Lung (tissue), 12 donors: ENCODE measurements around the gene FOXI1. TPM values are rescaled to one million over a fixed set of nuclear protein-coding genes. Genes with fewer than 3 reads are reported as not detected.
"Not testable (repeated sequence)": the region's sequence is repeated elsewhere in the genome, so short reads cannot be mapped to it uniquely, and the experiment has no call there.

Source experiments
- ATAC-seq: fragments of 200-7000 bp; cut with Tn5 transposase; one replicate; pipeline ENCODE4 v1.9.1; 2020; ENCODE audit warnings: moderate number of reproducible peaks; ENCODE audit not compliant: insufficient read depth, low FRiP score
- DNase-seq, 3 donors: peaks; one replicate each; pipeline ENCODE4 v3.0.0-alpha.2; 2013 to 2017
- H3K27ac ChIP-seq, 2 donors: one replicate each; pipeline ENCODE4 v1.5.1; 2013; ENCODE audit warnings: mild to moderate bottlenecking in 2 of 2, moderate library complexity in 2 of 2, control low read depth in 1 of 2, inconsistent platforms in 1 of 2, low read depth in 1 of 2, low read length in 1 of 2
- H3K27me3 ChIP-seq, 3 donors: one replicate each; pipeline ENCODE4 v1.5.1; 2013; ENCODE audit warnings: low read length in 2 of 3; ENCODE audit not compliant: control insufficient read depth in 3 of 3, insufficient read depth in 3 of 3
- H3K36me3 ChIP-seq, 4 donors: one replicate each; pipeline ENCODE4 v1.5.1; 2013; ENCODE audit warnings: low read length in 4 of 4, mild to moderate bottlenecking in 1 of 4, moderate library complexity in 1 of 4; ENCODE audit not compliant: control insufficient read depth in 4 of 4, insufficient read depth in 4 of 4
- H3K4me1 ChIP-seq, 5 donors: one replicate each; pipeline ENCODE4 v1.5.1; 2013; ENCODE audit warnings: low read length in 5 of 5, mild to moderate bottlenecking in 2 of 5, moderate library complexity in 1 of 5; ENCODE audit not compliant: control insufficient read depth in 5 of 5, insufficient read depth in 5 of 5
- H3K4me3 ChIP-seq: one replicate; pipeline ENCODE4 v1.5.1; 2013; ENCODE audit warnings: mild to moderate bottlenecking, control low read depth, moderate library complexity
- H3K9ac ChIP-seq, 2 donors: one replicate each; pipeline ENCODE4 v1.5.1; 2013; ENCODE audit warnings: low read length in 2 of 2, control low read depth in 1 of 2; ENCODE audit not compliant: insufficient read depth in 1 of 2
- H3K9me3 ChIP-seq, 4 donors: one replicate each; pipeline ENCODE4 v1.5.1; 2013; ENCODE audit warnings: low read length in 3 of 4, mild to moderate bottlenecking in 1 of 4, moderate library complexity in 1 of 4; ENCODE audit not compliant: control insufficient read depth in 4 of 4, insufficient read depth in 3 of 4
- WGBS, 2 donors: extraction: QIAGEN DNeasy Blood & Tissue Kit; methylation state at CpG; one replicate each; pipeline ENCODE4 v1.1.7; 2013; 5-methylcytosine and 5-hydroxymethylcytosine counted together
- polyA plus RNA-seq, 2 donors: library from polyadenylated mRNA; stranded (reverse); fragments of 200-250 nt; gene quantifications; one replicate each; pipeline ENCODE4 v1.2.1, GENCODE V29; 2013
- total RNA-seq, 2 donors: library from RNA; depleted of rRNA in 1 of 2; stranded (reverse); fragments of >200 nt in 1 of 2; gene quantifications; one replicate each; pipeline ENCODE4 v1.2.1, GENCODE V29; 2014 to 2021
- TF ChIP-seq, protein P1 (sequence below): IDR thresholded peaks from 2 replicates; pipeline ENCODE4 v1.5.1; 2012; ENCODE audit warnings: mild to moderate bottlenecking; ENCODE audit errors: control extremely low read depth, extremely low read depth
- donor health status: control.
- donor health status: control.
- donor health status: Bipolar disorder and iron deficiency.
- donor health status: healthy.
- donor health status: DM: yes; HTN: yes; CAD: no.

Gene FOXI1
- total and polyA plus RNA-seq, 4 donors, result 0.05 to 0.10 TPM; not detected in 2

DNA sequence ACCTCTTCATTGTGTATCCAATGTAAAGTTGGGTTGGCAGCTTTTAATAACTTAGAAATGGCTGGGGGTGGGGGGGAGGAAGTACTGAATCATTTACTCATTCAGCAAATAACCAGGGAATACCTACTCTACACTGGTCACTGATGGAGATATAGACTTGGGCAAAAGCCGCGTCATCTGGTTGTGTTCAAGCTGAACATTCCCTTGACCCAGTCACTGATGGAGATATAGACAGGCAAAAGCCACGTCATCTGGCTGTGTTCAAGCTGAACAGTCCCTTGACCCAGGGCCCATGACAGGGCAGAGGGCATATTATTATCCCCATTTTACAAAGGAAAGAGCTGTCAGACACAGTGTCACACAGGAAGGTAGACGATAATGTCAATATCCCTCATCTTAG, 32.6 kb downstream of the FOXI1 start:
- peaks cover 0 to 1% (median 0%) of the 10 kb centered on the region in 4 donors for H3K9me3 ChIP-seq
- H3K27me3 ChIP-seq, result no peaks in the 10 kb centered on the region
- ATAC-seq (no peak), DNase-seq (no peak)
- H3K4me1 ChIP-seq, result peaks cover 0 to 1% (median 0%) of the 10 kb centered on the region in 5 donors
- no peak overlapping the region for H3K9ac ChIP-seq
- 96 to 97% methylated on average over 4 of the region's 4 CpGs for WGBS, 2 donors
- no peaks in the 10 kb centered on the region for H3K36me3 ChIP-seq
- H3K4me3 ChIP-seq, result no peak overlapping the region
- H3K27ac ChIP-seq, result no peak overlapping the region
- TF ChIP-seq, protein P1, sequence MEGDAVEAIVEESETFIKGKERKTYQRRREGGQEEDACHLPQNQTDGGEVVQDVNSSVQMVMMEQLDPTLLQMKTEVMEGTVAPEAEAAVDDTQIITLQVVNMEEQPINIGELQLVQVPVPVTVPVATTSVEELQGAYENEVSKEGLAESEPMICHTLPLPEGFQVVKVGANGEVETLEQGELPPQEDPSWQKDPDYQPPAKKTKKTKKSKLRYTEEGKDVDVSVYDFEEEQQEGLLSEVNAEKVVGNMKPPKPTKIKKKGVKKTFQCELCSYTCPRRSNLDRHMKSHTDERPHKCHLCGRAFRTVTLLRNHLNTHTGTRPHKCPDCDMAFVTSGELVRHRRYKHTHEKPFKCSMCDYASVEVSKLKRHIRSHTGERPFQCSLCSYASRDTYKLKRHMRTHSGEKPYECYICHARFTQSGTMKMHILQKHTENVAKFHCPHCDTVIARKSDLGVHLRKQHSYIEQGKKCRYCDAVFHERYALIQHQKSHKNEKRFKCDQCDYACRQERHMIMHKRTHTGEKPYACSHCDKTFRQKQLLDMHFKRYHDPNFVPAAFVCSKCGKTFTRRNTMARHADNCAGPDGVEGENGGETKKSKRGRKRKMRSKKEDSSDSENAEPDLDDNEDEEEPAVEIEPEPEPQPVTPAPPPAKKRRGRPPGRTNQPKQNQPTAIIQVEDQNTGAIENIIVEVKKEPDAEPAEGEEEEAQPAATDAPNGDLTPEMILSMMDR, result no peak

DNA sequence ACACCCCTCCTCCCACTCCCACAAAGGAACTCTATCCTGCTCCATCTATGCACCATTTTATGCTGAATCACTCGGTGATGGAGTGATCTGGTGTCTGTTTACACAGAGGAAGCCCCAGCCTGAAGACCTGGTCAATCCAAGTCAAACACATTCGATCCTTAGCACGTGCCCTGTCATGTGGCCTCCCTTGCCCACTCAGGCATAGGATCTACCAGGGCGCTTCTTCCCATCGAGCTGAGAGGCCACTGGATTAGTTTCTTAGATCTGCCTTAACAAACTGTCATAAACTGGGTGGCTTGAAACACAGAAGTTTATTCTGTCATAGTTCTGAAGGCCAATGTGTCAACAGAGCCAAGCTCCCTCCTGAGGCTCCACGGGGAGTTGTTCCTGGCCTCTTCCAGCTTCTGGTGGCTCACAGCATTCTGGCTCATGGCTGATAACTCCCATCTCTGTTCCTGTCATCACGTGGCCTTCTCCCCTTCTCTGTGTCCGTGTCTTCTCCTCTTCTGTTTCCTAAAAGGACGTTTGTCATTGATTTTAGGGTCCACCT, 34.2 kb downstream of the FOXI1 start:
- 83 to 84% methylated on average over 9 of the region's 9 CpGs for WGBS, 2 donors
- Histone ChIP-seq H3K9ac (no peak overlapping the region), H3K4me1 (peaks cover 0 to 1% (median 0%) of the 10 kb centered on the region in 5 donors), H3K27me3 (no peaks in the 10 kb centered on the region), H3K36me3 (no peaks in the 10 kb centered on the region), H3K27ac (no peak overlapping the region), H3K4me3 (no peak overlapping the region), H3K9me3 (peaks cover 0 to 1% (median 0%) of the 10 kb centered on the region in 4 donors)
- TF ChIP-seq, protein P1, result no peak
- ATAC-seq (no peak), DNase-seq (no peak)

DNA sequence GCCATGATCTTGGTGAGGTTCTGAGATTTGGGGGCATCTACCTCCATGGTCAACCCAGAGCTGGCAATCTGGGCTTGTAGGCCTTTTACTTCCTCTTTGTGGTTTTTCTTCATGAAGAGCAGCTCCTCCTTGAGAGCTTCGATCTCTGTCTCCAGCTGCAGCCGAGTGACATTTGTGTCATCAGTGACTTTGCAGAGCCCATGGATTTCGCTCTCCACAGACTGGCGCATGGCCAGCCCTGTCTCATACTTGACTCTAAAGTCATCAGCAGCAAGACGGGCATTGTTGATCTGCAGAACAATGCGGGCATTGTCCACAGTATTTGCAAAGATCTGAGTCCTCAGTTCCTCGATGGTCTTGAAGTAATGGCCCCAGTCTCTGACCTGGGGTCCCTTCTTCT, 35.5 kb downstream of the FOXI1 start:
- WGBS, 2 donors, result 45 to 70% methylated on average over 7 of the region's 7 CpGs
- not testable (repeated sequence) for DNase-seq

DNA sequence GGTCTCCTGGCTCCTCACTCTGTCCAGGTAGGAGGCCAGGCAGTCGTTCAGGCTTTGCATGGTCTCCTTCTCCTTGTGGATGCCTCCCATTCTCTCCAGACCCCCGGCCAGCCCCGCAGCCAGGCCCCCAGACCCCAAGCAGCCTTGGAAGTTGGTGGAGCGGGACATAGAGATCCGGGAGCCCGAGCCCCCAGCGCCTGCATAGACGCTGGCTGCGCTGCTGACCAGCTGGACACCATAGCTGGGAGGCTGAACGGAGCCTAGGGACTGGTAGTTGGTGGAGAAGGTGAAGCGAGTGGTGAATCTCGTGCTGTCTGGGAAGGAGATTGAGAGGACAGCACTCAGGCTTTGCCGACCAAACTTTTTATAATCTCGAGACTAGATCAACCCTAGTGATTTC, 35.9 kb downstream of the FOXI1 start:
- TF ChIP-seq, protein P1, result no peak
- Histone ChIP-seq H3K4me3 (no peak overlapping the region), H3K9ac (no peak overlapping the region), H3K27ac (no peak overlapping the region), H3K4me1 (peaks cover 0 to 1% (median 0%) of the 10 kb centered on the region in 5 donors), H3K36me3 (no peaks in the 10 kb centered on the region), H3K9me3 (peaks cover 0 to 1% (median 0%) of the 10 kb centered on the region in 4 donors), H3K27me3 (no peaks in the 10 kb centered on the region)
- WGBS, 2 donors, result 93 to 95% methylated on average over 14 of the region's 14 CpGs
- DNase-seq (no peak), ATAC-seq (no peak)

More for the DNA sequence above, 35.5 kb downstream of the FOXI1 start:
- not testable (repeated sequence) for H3K4me3 ChIP-seq, ATAC-seq, H3K27me3 ChIP-seq, H3K9ac ChIP-seq, H3K4me1 ChIP-seq, H3K9me3 ChIP-seq, H3K36me3 ChIP-seq, H3K27ac ChIP-seq
